HT1080 (cell line): ENCODE data around the gene CSNK1G3. TPM values are rescaled to one million over a fixed set of nuclear protein-coding genes. Genes with fewer than 3 reads are reported as not detected.
"Not testable (repeated sequence)": the region's sequence is repeated elsewhere in the genome, so short reads cannot be mapped to it uniquely, and the experiment has no call there.

Experiments used
- DNase-seq: peaks from one replicate; pipeline ENCODE4 v3.0.0-alpha.2; 2015; ENCODE audit warnings: low read depth
- total RNA-seq: library from RNA; depleted of rRNA; stranded (reverse); fragments of >200 nt; shearing (Covaris generic); gene quantifications from 2 replicates; pipeline ENCODE4 v1.2.3, GENCODE V29; 2014; rRNA removed

CSNK1G3 gene
- total RNA-seq, 1 experiment from 2014 or later: 60.1 TPM

DNA sequence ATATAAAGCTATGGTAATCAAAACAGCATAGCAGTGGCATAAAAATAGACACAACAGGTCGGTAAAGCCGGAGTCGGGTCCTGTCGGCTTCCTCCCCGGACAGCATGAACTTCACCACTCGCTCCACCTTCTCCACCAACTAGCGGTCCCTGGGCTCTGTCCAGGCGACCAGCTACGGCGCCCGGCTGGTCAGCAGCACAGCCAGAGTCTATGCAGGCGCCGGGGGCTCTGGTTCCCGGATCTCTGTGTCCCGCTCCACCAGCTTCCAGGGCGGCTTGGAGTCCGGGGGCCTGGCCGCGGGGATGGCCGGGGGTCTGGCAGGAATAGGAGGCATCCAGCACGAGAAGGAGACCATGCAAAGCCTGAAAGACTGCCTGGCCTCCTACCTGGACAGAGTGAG lies 124.0 kb downstream of the CSNK1G3 start:
- no peak for DNase-seq

- not testable (repeated sequence) for DNase-seq
Observed at GRCh38 chr5:123637028-123637427, 125.1 kb downstream of the CSNK1G3 start.

GRCh38 chr5:123639244-123639643 lies 127.3 kb downstream of the CSNK1G3 start:
- DNase-seq: no peak

DNA sequence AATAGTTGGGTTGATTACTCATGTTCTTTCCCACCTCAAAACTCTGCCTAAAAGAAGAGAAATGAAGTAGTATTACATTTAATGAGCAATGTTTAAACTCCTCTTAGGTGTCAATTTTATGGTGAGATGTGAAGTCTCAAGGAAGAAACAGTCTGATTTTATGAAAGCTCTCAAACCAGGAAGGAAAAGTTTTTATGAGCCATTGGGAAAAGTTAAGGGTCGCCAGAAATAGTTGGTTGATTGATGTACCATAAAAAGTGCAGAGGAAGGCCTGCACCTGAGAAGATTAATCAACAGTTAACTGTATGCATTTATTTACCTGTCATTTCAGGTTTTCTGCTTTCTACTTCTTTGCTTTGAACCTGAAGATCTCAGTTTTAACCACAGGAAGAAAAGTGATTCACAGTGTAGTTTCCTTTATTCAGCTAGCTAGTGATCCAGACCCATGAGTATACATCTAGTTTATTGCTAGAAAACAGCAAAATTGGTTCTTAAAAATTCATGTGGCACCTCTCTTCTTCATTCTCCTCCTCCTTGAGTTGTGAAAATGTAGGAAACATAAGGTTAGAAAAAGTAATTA lies 133.1 kb downstream of the CSNK1G3 start:
- DNase-seq: no peak

DNA sequence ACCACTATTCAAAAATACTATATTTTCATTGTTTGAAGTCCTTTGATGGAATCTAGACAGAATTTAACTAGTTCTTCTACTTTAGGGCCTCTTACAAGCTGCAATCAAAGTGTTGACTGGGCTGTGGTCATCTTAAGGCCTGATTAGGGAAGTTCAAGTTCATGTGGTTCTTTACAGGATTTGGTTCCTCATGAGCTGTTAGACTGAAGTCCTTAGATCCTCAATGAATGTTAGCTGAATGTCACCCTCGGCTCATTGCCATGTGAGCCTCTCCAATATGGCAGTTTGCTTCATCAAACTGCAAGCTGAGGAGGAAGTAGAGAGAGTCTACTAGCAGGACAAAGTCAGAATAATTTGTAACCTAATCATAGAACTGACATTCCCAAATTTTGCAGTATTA lies 135.1 kb downstream of the CSNK1G3 start:
- no peak for DNase-seq

GRCh38 chr5:123651234-123651633 lies 139.3 kb downstream of the CSNK1G3 start:
- no peak for DNase-seq

DNA sequence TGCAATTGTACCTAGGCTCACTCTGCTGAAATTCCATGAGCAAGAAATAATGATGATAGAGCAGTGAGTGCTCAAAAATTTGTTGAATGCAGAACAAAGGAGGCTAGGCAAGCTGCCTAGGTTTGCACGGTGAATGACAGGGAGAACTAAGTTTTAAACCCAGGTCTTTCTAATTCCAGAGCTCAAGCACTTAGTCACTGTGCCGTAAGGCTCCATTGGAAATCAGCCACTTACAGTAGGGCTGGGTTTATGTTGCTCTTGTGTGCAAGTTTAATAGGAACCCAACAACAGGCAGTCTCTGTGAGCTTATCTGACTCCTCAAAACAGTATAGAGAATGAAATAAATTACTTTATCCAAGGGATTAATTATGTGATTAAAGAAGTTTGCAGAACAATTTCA lies 147.0 kb downstream of the CSNK1G3 start:
- no peak for DNase-seq

GRCh38 chr5:123659495-123659894 lies 147.5 kb downstream of the CSNK1G3 start:
- DNase-seq: no peak

DNA sequence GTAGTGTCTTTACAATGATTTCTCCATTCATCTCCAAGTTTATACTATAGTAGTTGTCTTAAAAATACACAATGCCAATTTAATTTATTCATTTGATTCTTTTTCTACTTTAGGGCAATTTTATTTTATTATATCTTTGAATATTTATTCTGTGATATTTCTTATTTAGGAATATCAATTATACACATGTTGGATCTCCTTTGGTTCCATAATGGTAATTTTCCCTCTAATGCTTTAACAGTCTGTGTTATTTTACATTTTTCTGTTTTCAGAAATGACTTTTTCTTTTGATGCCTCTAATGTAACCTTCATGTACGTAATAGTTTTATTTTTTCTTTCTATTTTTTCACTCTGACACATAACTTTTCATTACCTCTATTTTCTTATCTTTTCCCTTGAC lies 153.0 kb downstream of the CSNK1G3 start:
- no peak for DNase-seq

GRCh38 chr5:123665822-123666371 lies 153.9 kb downstream of the CSNK1G3 start:
- DNase-seq: no peak

Other genes with a start within 250 kb of the CSNK1G3 start
- 10.2 and 12.4 TPM in 2 replicates for gene CEP120, start 88.8 kb upstream of the CSNK1G3 start, total RNA-seq